Measurements from ENCODE around the gene INPPL1. TPM values are rescaled to one million over a fixed set of nuclear protein-coding genes. Genes with fewer than 3 reads are reported as not detected.
"Not testable (repeated sequence)": the region's sequence is repeated elsewhere in the genome, so short reads cannot be mapped to it uniquely, and the experiment has no call there.

The INPPL1 gene
- total RNA-seq, 1 experiment from 2014 or later, result 83.9 TPM

- Histone ChIP-seq H4K20me1 (ENCODE audit: insufficient read depth, low read depth, low read length) (no peaks in the 10 kb centered on the region), H3K4me2 (ENCODE audit: low read depth, low read length, poor library complexity, severe bottlenecking) (no peak overlapping the region), H3K9me3 (ENCODE audit: low read length) (no peaks in the 10 kb centered on the region), H3K27ac (ENCODE audit: low read length) (no peak overlapping the region), H3K36me3 (ENCODE audit: insufficient read depth, low read length) (no peaks in the 10 kb centered on the region), H2AFZ (ENCODE audit: low read length) (no peak overlapping the region), H3K9ac (ENCODE audit: low read length) (no peak overlapping the region), H3K79me2 (ENCODE audit: low read length) (no peaks in the 10 kb centered on the region), H3K9me2 (replicated peaks; ENCODE audit: insufficient read depth, low read length) (no peaks in the 10 kb centered on the region), H3K27me3 (ENCODE audit: low read length) (no peaks in the 10 kb centered on the region), H3K4me3 (ENCODE audit: low read length) (no peak overlapping the region), H3K4me1 (ENCODE audit: low read length) (peaks cover 3% of the 10 kb centered on the region; the same call in 1 of the 2 replicates)
- DNase-seq, result no peak
Observed at GRCh38 chr11:72263361-72263760, 38.8 kb downstream of the INPPL1 start.

GRCh38 chr11:72265951-72266350 lies 41.4 kb downstream of the INPPL1 start:
- Histone ChIP-seq H3K4me2 (ENCODE audit: low read depth, low read length, poor library complexity, severe bottlenecking) (no peak overlapping the region), H3K36me3 (ENCODE audit: insufficient read depth, low read length) (no peaks in the 10 kb centered on the region), H3K27ac (ENCODE audit: low read length) (no peak overlapping the region), H2AFZ (ENCODE audit: low read length) (no peak overlapping the region), H3K9me3 (ENCODE audit: low read length) (no peaks in the 10 kb centered on the region), H3K79me2 (ENCODE audit: low read length) (no peaks in the 10 kb centered on the region), H3K9ac (ENCODE audit: low read length) (no peak overlapping the region), H4K20me1 (ENCODE audit: insufficient read depth, low read depth, low read length) (no peaks in the 10 kb centered on the region), H3K4me3 (ENCODE audit: low read length) (no peak overlapping the region), H3K27me3 (ENCODE audit: low read length) (no peaks in the 10 kb centered on the region), H3K9me2 (replicated peaks; ENCODE audit: insufficient read depth, low read length) (no peaks in the 10 kb centered on the region), H3K4me1 (ENCODE audit: low read length) (peaks cover 3% of the 10 kb centered on the region; the same call in 1 of the 2 replicates)
- DNase-seq, result no peak

- H3K9me3 ChIP-seq (ENCODE audit: low read length); H3K27me3 ChIP-seq (ENCODE audit: low read length); H2AFZ ChIP-seq (ENCODE audit: low read length); H3K27ac ChIP-seq (ENCODE audit: low read length); H4K20me1 ChIP-seq (ENCODE audit: insufficient read depth, low read depth, low read length); H3K36me3 ChIP-seq (ENCODE audit: insufficient read depth, low read length); H3K79me2 ChIP-seq (ENCODE audit: low read length); H3K9ac ChIP-seq (ENCODE audit: low read length); H3K9me2 ChIP-seq (replicated peaks; ENCODE audit: insufficient read depth, low read length); H3K4me3 ChIP-seq (ENCODE audit: low read length); H3K4me1 ChIP-seq (ENCODE audit: low read length); H3K4me2 ChIP-seq (ENCODE audit: low read depth, low read length, poor library complexity, severe bottlenecking); DNase-seq: not testable (repeated sequence)
Observed at GRCh38 chr11:72266960-72267359, 42.4 kb downstream of the INPPL1 start.

GRCh38 chr11:72267956-72268617 lies 43.5 kb downstream of the INPPL1 start:
- H3K9me2 ChIP-seq (replicated peaks; ENCODE audit: insufficient read depth, low read length), result no peaks in the 10 kb centered on the region
- no peaks in the 10 kb centered on the region for H3K36me3 ChIP-seq (ENCODE audit: insufficient read depth, low read length)
- no peak overlapping the region for H3K4me3 ChIP-seq (ENCODE audit: low read length)
- no peak overlapping the region for H3K9ac ChIP-seq (ENCODE audit: low read length)
- no peak overlapping the region for H2AFZ ChIP-seq (ENCODE audit: low read length)
- no peaks in the 10 kb centered on the region for H4K20me1 ChIP-seq (ENCODE audit: insufficient read depth, low read depth, low read length)
- H3K9me3 ChIP-seq (ENCODE audit: low read length), result no peaks in the 10 kb centered on the region
- no peaks in the 10 kb centered on the region for H3K79me2 ChIP-seq (ENCODE audit: low read length)
- H3K27ac ChIP-seq (ENCODE audit: low read length), result no peak overlapping the region
- DNase-seq, result no peak
- no peak overlapping the region for H3K4me2 ChIP-seq (ENCODE audit: low read depth, low read length, poor library complexity, severe bottlenecking)
- H3K4me1 ChIP-seq (ENCODE audit: low read length), result peaks cover 4% of the 10 kb centered on the region
- 0 out of 2 replicates have a peak, but pooled peaks cover 3% of the 10 kb centered on the region for H3K27me3 ChIP-seq (ENCODE audit: low read length)

- Histone ChIP-seq H3K36me3 (ENCODE audit: insufficient read depth, low read length) (no peaks in the 10 kb centered on the region), H3K4me2 (ENCODE audit: low read depth, low read length, poor library complexity, severe bottlenecking) (no peak overlapping the region), H3K9me2 (replicated peaks; ENCODE audit: insufficient read depth, low read length) (no peaks in the 10 kb centered on the region), H3K9ac (ENCODE audit: low read length) (no peak overlapping the region), H2AFZ (ENCODE audit: low read length) (no peak overlapping the region), H4K20me1 (ENCODE audit: insufficient read depth, low read depth, low read length) (no peaks in the 10 kb centered on the region), H3K9me3 (ENCODE audit: low read length) (no peaks in the 10 kb centered on the region), H3K27ac (ENCODE audit: low read length) (no peak overlapping the region), H3K4me1 (ENCODE audit: low read length) (peaks cover 5% of the 10 kb centered on the region), H3K27me3 (ENCODE audit: low read length) (0 out of 2 replicates have a peak, but pooled peaks cover 3% of the 10 kb centered on the region), H3K79me2 (ENCODE audit: low read length) (no peaks in the 10 kb centered on the region), H3K4me3 (ENCODE audit: low read length) (no peak overlapping the region)
- DNase-seq, result no peak
Observed at GRCh38 chr11:72271980-72272379, 47.4 kb downstream of the INPPL1 start.

GRCh38 chr11:72274435-72274834 lies 49.9 kb downstream of the INPPL1 start:
- Histone ChIP-seq H3K79me2 (ENCODE audit: low read length) (no peaks in the 10 kb centered on the region), H3K27ac (ENCODE audit: low read length) (no peak overlapping the region), H3K9me2 (replicated peaks; ENCODE audit: insufficient read depth, low read length) (no peaks in the 10 kb centered on the region), H2AFZ (ENCODE audit: low read length) (no peak overlapping the region), H3K9ac (ENCODE audit: low read length) (no peak overlapping the region), H4K20me1 (ENCODE audit: insufficient read depth, low read depth, low read length) (no peaks in the 10 kb centered on the region), H3K4me3 (ENCODE audit: low read length) (no peak overlapping the region), H3K4me2 (ENCODE audit: low read depth, low read length, poor library complexity, severe bottlenecking) (no peak overlapping the region), H3K4me1 (ENCODE audit: low read length) (peaks cover 5% of the 10 kb centered on the region), H3K27me3 (ENCODE audit: low read length) (0 out of 2 replicates have a peak, but pooled peaks cover 3% of the 10 kb centered on the region), H3K36me3 (ENCODE audit: insufficient read depth, low read length) (no peaks in the 10 kb centered on the region), H3K9me3 (ENCODE audit: low read length) (no peaks in the 10 kb centered on the region)
- DNase-seq, result no peak

- H3K79me2 ChIP-seq (ENCODE audit: low read length), result no peaks in the 10 kb centered on the region
- no peaks in the 10 kb centered on the region for H4K20me1 ChIP-seq (ENCODE audit: insufficient read depth, low read depth, low read length)
- H3K36me3 ChIP-seq (ENCODE audit: insufficient read depth, low read length), result no peaks in the 10 kb centered on the region
- H3K27me3 ChIP-seq (ENCODE audit: low read length), result no peaks in the 10 kb centered on the region
- H3K27ac ChIP-seq (ENCODE audit: low read length), result no peak overlapping the region
- H3K9me2 ChIP-seq (replicated peaks; ENCODE audit: insufficient read depth, low read length), result no peaks in the 10 kb centered on the region
- H3K4me2 ChIP-seq (ENCODE audit: low read depth, low read length, poor library complexity, severe bottlenecking), result no peak overlapping the region
- no peak overlapping the region for H3K4me3 ChIP-seq (ENCODE audit: low read length)
- no peak for DNase-seq
- no peak overlapping the region for H2AFZ ChIP-seq (ENCODE audit: low read length)
- no peaks in the 10 kb centered on the region for H3K9me3 ChIP-seq (ENCODE audit: low read length)
- H3K4me1 ChIP-seq (ENCODE audit: low read length), result no peaks in the 10 kb centered on the region
- H3K9ac ChIP-seq (ENCODE audit: low read length), result no peak overlapping the region
Observed at GRCh38 chr11:72278905-72279304, 54.3 kb downstream of the INPPL1 start.

GRCh38 chr11:72280037-72280436 lies 55.5 kb downstream of the INPPL1 start:
- DNase-seq, result no peak
- Histone ChIP-seq H3K4me1 (ENCODE audit: low read length) (no peaks in the 10 kb centered on the region), H3K4me2 (ENCODE audit: low read depth, low read length, poor library complexity, severe bottlenecking) (no peak overlapping the region), H4K20me1 (ENCODE audit: insufficient read depth, low read depth, low read length) (no peaks in the 10 kb centered on the region), H3K36me3 (ENCODE audit: insufficient read depth, low read length) (no peaks in the 10 kb centered on the region), H2AFZ (ENCODE audit: low read length) (no peak overlapping the region), H3K9ac (ENCODE audit: low read length) (no peak overlapping the region), H3K9me3 (ENCODE audit: low read length) (no peaks in the 10 kb centered on the region), H3K9me2 (replicated peaks; ENCODE audit: insufficient read depth, low read length) (no peaks in the 10 kb centered on the region), H3K4me3 (ENCODE audit: low read length) (no peak overlapping the region), H3K27ac (ENCODE audit: low read length) (no peak overlapping the region), H3K27me3 (ENCODE audit: low read length) (no peaks in the 10 kb centered on the region), H3K79me2 (ENCODE audit: low read length) (no peaks in the 10 kb centered on the region)

Measured in Karpas-422 (cell line).